NCI-H2227 (cell line): ENCODE measurements around the gene CABS1.

ENCODE experiments used
- DNase-seq: peaks from one replicate; lab custom pipeline; 2025; ENCODE audit not compliant: unreplicated experiment; lab: John Stamatoyannopoulos, UW

CABS1 gene

DNA sequence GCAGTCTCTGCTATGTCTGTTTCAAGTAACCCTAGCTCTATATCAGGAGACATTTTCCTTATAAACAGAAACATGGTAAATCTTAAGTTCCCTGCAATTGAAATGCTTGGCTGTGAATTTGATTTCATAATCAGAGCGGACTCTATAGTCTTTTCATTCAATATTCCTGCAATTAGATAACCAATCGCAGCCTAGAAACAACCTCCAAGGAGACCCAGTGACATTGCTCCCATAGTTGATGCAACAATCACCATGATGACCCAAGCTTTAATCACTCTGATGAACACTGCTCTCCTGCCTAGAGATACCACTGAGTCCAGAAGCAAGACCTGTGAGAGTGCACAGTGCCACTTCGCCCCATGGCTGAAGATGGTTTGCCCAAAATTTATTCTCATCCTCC, at the start of gene CABS1:
TSS of gene CABS1 (plus strand) at position 301 of the 400 bp plus-strand sequence. CDS start at position 360, 59 bp downstream.
- no peak for DNase-seq

DNA sequence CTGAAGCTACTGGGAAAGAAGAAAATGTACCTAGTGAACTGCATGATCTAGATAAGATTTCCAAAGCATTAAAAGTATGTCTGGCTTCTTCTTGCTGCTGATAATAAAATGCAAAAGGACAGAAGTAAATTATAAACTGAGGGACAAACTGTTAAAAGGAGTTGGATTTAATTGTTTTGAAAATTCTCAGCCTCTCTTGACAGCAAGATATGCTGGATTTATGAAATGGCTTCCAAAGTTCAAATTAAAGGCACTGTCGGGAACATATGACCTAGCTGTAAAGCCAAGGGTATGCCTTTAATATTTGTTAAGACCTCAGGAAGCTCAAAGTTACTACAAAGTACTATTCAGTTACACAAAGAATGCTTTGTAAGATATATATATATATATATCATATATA, 46.1 kb upstream of the CABS1 start:
- no peak for DNase-seq

DNA sequence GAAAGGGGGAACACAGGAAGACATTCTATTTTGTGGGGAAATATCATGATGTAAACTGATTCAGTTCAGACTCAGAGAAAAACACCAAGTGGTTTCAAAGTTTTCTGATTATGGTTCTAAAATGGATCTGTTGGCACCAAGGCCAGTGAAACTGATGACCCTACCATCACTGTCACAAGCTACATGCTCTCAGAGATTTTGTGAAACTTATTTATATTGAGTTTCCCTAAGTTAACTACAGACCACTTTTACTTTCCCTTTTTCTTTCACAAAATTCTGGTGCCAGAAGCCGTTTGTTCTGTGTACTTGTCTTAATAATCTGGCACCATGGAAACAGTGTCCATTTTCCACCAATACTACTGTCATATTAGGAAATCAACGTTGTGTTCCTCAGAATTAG, 43.4 kb upstream of the CABS1 start:
- no peak for DNase-seq

DNA sequence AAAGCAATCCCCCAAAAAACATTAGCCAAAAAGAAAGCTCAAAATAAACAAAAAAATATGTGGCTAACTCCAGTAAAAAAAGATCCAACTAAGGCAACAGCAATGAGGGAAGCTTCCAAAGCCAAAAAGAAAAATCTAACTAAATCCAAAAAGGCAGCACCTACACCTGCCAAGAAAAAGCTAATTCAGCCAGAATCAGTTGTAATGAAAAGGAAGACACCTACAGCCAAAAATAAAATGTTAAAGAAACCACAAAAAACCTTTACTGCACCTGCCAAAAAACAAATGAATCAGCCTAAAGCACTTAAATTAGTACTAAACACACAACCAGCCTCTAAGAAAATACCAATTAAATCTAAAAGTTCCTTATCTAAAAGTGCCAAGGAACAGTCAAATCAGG, 37.2 kb upstream of the CABS1 start:
- no peak for DNase-seq

DNA sequence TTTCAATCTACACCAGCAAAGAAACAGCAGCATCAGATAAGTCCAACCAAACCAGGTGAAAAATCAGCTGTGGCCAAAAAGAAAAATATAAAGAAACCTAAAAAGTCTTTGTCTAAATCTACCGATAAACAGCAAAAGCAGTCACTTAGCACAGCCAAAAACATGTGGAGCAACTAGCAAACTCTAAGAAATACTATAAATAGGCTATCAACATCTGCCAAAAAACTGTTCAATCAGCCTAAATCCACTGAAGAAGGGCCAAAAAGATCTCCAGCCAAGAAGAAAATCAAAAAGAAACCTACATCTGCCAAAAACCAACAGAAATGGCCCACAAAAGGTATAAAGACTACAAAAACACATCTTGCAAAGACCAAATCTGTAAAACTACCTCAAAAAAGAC, 36.7 kb upstream of the CABS1 start:
- DNase-seq: no peak

DNA sequence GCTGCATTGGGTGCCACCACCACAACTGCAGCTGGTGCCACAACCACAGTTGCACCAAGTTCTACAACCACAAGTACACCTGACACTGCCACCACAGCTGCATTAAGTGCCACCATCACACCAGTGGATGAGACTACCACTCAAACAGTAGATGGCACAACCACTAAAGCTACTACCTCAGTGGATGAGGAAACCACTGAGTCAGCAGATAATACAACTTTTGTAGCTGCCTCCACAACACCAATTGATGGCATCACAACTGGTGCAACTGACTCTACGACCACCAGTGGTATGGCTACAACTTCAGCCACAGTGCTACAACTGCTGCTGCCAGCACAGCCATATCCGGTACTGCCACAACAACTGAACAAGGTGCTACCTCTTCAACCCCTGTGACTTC, 35.1 kb upstream of the CABS1 start:
- no peak for DNase-seq

DNA sequence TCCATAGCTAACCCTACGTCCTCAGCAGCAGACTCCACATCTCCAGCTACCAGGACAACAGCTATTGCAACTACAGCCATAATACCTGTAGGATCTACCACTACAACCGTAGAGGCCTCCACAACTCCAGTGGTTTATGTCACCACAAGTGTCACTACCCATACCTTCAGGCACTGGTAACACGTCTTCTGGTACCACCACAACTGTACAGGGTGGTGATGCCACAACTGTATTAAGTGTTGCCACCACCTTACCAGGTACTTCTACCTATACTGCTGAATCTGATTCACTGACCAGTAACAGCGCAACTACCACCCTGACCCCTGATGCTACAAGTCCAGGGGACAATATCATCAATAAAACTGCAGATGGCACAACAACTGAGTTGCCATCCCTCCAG, 34.6 kb upstream of the CABS1 start:
- DNase-seq: no peak

DNA sequence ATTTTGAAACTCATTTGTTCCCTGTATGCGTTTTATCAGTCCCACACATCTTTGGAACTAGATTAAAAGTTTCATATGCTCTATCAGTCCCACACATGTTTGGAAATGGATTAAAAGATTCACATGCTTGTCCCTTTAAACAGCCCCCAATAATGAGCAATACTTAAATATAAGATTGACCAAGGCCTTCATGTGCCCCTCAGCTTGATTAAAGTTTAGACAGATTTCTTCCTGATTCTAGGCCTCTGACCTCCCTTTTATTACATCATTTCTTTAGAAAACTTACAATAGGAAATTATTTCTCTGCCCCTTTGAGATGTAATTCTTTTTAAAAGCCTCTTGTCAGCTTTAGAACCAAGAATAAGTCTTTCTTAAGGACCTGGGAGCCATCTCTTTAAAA, 31.7 kb upstream of the CABS1 start:
- DNase-seq: no peak

DNA sequence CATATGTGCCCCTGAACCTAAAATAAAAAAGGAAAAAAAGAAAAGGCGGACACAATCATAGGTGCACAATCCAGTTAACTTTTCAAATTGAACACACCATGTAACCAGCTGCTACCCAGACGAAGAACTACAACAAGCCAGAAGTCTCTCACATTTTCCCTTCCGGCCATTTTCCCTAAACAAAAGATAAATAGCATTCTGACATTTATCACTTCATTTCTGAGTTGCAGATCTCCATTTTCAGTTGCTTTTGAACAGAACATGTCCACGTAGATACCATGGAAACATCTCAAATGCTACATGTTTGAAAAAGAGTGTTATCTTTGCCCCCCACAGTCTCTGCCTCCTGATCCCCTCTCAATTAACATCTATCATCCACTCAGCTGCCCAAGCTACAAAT, 29.2 kb upstream of the CABS1 start:
- no peak for DNase-seq

DNA sequence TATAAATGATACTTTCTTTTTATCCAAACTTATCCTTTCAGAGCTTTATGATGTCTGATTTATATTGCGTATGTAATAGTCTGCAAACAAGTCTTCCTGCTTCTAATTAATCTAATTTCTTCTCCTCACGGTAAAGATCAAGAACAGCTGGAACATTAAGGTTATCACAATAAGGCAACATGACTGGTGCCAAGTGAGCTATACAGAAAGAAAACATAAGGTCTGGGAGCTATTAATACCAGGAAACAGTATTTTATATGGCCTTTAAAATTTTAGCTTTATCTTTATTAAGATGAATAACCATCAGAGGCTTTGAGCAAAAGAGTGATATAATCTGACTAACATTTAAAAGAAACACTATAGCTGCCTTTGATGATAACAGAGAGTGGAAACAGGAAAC, 28.7 kb upstream of the CABS1 start:
- DNase-seq: no peak

DNA sequence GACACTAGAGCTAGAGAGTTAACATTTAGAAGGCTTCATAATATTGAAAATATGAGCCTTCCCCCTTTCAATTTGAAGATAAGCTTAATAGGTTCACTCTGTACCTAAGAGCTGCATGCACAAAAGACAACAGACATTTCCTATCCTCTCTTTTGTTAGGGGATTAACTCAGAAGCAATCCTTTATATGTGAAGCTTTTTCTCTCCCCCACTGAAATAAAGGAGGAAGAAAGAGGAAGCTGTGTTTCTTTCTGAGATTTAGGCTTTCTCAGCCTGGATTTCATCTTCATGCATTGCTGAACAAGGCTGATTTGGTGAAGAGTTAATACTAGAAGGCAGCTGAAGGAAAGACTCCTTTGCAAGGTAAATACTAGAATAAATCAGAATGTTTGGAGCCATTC, 21.0 kb upstream of the CABS1 start:
- DNase-seq: no peak

DNA sequence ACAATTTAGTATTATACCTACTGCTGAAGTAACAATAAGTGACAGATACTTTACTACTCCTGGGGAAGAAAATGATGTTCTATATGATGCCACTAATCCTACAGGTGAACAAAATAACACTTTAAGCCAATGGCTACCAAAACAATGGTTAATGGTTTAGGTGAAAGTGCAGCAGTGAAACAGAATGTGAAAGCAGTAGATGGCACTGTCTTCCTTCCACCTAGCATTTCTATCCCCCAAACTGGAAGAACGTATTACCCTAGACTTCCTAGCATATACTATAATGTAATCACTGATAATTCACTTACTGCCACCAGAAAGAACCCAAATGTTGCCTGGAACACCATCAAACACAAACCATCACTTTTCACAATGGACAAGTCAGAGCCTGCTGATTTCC, 18.9 kb upstream of the CABS1 start:
- no peak for DNase-seq

DNA sequence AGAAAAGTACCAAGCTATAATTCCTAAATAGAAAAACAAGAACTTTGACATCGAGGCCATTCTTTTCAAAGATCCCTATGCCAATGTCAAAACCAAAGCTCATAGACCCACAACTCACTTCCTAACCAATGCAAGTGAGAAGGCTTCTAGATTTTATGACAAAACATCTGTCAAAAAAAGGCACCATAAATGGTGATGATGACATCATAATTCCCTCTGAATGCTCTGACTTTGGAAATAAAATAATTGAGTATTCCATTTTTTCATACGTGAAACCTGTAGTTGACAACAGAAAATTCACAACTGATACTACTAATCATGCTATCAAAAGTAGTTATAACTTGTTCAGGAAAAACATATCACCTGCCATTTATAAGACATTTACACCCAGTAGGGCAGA, 8.7 kb upstream of the CABS1 start:
- DNase-seq: no peak

DNA sequence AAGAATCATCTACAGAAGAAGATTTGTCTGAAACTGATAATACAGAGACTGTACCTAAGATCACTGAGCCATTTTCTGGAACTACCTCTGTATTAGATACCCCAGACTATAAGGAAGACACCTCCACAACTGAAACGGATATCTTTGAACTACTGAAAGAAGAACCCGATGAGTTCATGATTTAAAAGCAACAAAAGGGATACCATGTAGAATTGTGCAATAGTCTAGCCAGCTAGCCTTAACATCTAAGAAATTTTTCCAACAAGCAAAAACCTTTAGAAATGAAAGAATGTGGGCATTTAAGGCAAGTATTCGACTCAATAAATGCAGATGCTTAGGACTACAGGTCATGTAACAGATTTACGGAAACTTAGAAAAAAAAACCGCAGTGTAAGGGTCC, 1.3 kb downstream of the CABS1 start:
- no peak for DNase-seq

DNA sequence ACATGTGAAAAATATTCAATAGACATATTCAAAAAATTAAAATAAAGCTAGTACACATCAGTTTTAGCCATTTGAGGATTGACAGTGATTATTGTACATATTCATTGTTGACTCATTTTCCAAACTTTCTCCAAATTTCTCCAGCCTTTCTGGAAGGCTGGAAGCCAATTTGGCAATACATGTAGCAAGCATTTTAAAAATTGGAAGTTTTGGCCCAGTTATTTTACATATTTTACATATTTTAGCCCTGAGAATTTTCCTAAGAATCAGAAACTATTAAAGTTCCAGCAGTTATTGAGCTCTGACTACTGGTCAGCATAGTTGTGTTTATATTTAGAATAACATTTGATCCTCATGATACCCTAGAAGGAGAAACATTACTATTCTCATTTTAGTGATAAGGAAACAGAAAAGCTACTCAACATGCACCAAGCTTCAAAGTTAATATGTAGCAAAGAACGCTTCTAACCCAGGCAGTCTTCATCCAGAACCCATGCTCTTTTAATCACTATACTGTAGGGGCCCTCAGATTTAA, 3.2 kb downstream of the CABS1 start:
- no peak for DNase-seq

DNA sequence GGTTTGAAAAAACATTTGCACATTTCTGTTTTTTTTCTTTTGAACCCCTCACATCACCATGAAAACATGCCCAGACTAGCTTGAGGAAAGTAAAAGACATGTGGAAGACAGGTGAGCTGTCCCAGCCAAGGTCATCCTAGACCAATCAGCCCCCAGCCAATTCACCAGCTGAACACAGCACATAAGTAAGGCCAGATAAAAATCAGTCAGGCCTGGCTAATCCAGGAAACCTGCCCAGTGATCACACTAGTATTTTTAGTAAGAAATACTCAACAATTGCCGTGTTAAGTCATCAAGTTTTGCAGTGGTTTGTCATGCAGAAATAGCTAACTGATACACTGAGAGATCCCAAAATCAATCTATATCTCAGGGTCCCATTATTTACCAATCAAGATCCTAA, 21.4 kb downstream of the CABS1 start:
- no peak for DNase-seq

DNA sequence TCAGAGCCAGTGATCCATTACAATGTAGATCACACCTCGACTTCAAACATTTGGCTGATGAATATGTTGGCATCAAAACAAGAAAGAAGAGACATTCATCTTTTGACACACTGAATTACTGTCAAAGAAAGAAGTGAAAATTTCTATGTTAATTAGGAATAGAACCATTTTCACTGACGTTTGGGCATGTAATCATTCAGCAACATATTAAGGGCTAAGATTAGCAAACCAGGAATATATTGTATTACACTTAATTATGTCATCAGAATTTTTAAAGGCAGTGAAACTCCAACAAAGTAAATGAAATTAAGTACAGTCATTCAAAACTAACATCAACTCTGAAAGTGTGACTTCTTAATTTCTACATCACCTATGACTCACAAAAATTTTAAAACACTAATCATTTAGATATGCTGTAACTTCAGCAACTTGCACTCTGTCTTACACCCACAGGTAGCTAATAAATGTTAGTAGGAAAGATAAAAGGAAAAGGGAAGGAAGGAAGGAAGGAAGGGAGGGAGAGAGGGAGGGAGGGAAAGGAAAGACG, 24.4 kb downstream of the CABS1 start:
- no peak for DNase-seq

DNA sequence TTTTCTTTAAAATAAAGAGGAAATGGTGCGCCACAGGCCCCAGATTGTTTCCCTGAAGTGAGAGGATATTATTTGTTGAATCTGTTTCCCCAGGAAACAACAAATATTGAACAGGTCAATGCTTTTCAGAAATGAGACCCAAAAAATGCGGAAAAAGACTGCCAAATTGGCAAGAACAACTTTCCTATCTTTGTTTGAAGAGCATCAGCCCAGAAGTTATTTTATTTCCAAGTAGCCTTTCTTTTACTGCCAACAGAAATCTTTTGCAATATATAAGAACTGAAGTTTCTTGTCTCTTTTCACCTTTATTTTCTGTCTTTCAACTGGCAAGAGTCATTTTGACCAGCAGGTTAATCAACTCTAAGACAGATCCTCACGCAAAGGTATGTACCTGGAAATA, 25.7 kb downstream of the CABS1 start, which contains the start of gene SMR3A:
TSS of gene SMR3A (plus strand) at position 301 of the 400 bp plus-strand sequence. CDS start 1,356 bp downstream, outside the sequence.
- DNase-seq: no peak

DNA sequence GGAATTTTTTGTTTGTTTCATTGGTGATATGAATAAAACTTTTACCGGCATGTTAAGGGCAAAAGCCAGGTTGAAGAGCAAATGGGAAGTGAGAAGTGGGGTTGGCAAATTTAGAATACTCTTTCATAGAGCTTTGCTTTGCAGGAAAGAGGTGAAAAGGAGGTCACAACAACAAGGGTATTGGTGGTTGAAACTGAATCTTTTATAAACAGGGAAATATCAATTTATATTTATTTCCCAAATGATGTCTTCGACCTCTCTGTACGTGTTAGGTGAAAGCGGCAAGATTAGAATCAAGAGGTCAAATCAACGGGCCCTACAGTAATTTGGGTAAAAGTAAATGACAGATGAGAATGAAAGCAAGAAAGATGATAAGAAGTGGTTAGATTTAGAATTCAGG, 29.2 kb downstream of the CABS1 start:
- no peak for DNase-seq

DNA sequence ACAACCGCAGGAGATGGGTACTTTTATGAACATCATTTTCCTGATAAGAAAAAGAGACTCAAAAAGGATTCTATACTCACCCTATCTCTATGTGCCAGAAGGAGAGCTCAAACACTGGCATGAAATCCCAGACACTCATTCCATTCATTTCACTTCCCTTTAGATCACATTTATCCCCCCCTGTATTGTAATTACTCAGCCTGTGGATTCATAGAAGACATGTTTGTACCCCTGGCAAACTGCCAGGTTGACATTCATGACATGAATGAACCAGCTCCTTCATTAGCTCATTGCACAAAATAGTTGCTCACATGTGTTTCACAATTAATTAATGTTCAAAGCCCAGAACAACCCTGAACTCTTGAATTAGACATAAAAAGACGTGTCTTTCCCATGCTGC, 30.7 kb downstream of the CABS1 start:
- no peak for DNase-seq

DNA sequence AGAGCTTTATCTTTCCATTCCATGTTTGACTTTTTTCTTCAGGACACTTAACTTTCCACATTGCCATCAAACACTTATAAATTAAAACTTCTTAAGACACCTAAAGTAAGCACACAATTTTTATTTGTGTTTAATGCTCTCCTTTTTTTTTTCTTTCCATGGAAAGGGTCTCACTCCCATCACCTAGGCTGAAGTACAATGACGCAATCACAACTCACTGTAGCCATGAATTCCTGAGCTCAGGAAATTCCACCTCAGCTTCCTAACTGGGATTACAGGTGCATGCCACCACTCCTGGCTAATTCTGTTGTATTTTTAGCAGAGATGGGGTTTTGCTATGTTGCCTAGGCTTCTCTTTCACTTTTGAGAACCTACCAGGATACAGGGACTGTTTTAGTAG, 33.0 kb downstream of the CABS1 start:
- DNase-seq: no peak

DNA sequence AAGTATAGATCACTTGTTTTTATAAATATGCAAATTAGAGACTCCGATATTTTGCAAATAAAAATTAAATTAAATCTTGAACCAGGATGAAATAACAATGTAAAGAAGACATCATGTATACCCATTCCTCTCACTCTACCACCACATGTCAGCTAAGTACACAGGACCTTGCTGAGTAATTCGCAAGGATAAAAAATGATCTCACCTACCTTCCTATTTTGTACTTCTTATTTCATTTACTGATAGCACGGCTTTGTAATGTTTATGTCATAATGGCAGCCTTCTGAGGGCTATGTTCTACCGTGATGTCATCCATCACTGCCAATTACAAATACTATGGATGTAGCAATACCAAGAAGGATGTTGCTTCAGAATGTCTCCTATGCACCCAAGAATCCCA, 37.2 kb downstream of the CABS1 start:
- DNase-seq: no peak

DNA sequence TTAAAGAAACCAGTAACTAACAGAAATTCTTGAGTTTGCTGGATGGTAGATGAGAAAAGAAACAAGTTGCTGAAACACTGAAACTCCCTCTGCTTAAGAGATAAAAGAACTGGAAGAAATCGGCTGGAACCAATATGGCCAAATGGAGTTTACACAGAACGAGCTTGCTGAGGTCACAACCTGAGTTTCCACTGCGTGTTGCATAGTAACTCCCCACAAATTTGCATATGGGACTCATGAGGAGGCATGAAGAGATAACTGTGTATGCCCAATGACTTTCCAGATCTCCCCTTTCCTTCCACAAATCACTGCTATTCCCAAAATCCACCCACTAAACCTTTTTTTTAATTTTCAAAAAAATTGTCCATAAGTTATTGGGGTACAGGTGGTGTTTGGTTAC, 38.0 kb downstream of the CABS1 start:
- DNase-seq: no peak
